CD4-positive, alpha-beta T cell treated with Interleukin-6 at 100 ng/mL for 8 hours (primary cell): ENCODE measurements around the gene MTMR1.

Experiments used
- DNase-seq: peaks from one replicate; pipeline ENCODE4 v3.0.0-alpha.2; 2020; ENCODE audit warnings: mixed read lengths, low spot score

Gene MTMR1

GRCh38 chrX:150779385-150779784, 86.2 kb downstream of the MTMR1 start:
- no peak for DNase-seq

GRCh38 chrX:150781677-150782076, 88.5 kb downstream of the MTMR1 start:
- no peak for DNase-seq

- no peak for DNase-seq
Observed at GRCh38 chrX:150790021-150790420, 96.8 kb downstream of the MTMR1 start.

- no peak for DNase-seq
Observed at GRCh38 chrX:150792949-150793527, 99.8 kb downstream of the MTMR1 start.

GRCh38 chrX:150805736-150806135, 112.5 kb downstream of the MTMR1 start:
- DNase-seq: no peak

GRCh38 chrX:150806827-150807226, 113.6 kb downstream of the MTMR1 start:
- no peak for DNase-seq

GRCh38 chrX:150813922-150814321, 120.7 kb downstream of the MTMR1 start:
- no peak for DNase-seq
